Activated T-helper 17 cell treated with anti-CD3 and anti-CD28 coated beads, Interleukin-2, amount 50 U/mL, for 72 hours (primary cell): ENCODE data around the gene SSBP4. TPM values are rescaled to one million over a fixed set of nuclear protein-coding genes. Genes with fewer than 3 reads are reported as not detected.

ENCODE experiments used
- ATAC-seq: fragments of 150-1000 bp; cut with Tn5 transposase; replicated peaks from 2 replicates; pipeline ENCODE4 v1.10.0; 2021; ENCODE audit warnings: mild to moderate bottlenecking, moderate library complexity
- H3K27ac Mint-ChIP-seq: one replicate; pipeline ENCODE4 v1.8.0; 2022; ENCODE audit warnings: mixed read lengths
- H3K27me3 Mint-ChIP-seq: one replicate; pipeline ENCODE4 v1.8.0; 2022; ENCODE audit warnings: mixed read lengths
- H3K36me3 Mint-ChIP-seq: one replicate; pipeline ENCODE4 v1.8.0; 2022; ENCODE audit warnings: low read depth, mild to moderate bottlenecking, mixed read lengths
- H3K4me1 Mint-ChIP-seq: one replicate; pipeline ENCODE4 v1.8.0; 2022; ENCODE audit warnings: mixed read lengths
- H3K4me3 Mint-ChIP-seq: one replicate; pipeline ENCODE4 v1.8.0; 2022; ENCODE audit warnings: mild to moderate bottlenecking, mixed read lengths
- H3K9me3 Mint-ChIP-seq: one replicate; pipeline ENCODE4 v1.8.0; 2022; ENCODE audit warnings: mixed read lengths
- total RNA-seq, 2 donors: library from RNA; stranded (reverse); gene quantifications; one replicate each; pipeline ENCODE4 v1.2.3, GENCODE V29; 2022

SSBP4 gene
- total RNA-seq, 2 donors from 2014 or later: 73.8 to 169 TPM

DNA sequence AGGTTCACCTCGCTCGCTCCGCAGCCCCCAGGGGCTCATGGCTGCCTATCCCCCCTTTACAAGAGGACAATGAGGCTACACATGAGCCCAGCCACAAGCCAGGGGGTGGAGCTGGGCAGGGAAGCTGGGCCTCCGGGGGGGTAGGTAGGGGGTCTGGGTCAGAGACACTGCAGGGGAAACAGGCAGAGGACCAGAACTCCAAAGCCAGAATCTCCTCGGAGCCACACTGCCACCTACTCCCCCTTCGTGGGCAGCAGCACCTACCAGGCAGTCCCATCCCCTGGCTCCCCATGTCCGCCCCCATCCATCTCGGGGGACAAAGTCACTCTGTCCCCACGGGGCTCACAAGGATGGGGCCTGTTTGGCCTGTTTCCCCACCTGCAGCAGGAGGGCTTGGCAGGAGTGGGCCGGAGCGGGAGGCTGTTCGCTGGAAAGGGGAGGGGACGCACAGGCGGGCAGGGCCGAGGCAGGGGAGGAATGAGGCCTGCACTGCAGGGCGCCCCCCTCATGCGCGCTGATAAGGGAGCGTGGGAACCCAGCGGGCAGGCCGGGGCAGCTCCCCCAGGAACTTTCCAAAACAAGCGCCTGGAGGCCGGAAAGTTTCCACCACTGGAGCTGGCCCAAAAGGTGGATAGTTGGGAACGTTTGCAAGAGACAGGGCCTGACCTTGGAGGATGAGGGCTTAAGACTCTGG lies 19.3 kb downstream of the SSBP4 start:
- Mint-ChIP-seq H3K9me3 (peaks cover 5% of the 10 kb centered on the region), H3K36me3 (peaks cover 26% of the 10 kb centered on the region), H3K27me3 (no peaks in the 10 kb centered on the region)

DNA sequence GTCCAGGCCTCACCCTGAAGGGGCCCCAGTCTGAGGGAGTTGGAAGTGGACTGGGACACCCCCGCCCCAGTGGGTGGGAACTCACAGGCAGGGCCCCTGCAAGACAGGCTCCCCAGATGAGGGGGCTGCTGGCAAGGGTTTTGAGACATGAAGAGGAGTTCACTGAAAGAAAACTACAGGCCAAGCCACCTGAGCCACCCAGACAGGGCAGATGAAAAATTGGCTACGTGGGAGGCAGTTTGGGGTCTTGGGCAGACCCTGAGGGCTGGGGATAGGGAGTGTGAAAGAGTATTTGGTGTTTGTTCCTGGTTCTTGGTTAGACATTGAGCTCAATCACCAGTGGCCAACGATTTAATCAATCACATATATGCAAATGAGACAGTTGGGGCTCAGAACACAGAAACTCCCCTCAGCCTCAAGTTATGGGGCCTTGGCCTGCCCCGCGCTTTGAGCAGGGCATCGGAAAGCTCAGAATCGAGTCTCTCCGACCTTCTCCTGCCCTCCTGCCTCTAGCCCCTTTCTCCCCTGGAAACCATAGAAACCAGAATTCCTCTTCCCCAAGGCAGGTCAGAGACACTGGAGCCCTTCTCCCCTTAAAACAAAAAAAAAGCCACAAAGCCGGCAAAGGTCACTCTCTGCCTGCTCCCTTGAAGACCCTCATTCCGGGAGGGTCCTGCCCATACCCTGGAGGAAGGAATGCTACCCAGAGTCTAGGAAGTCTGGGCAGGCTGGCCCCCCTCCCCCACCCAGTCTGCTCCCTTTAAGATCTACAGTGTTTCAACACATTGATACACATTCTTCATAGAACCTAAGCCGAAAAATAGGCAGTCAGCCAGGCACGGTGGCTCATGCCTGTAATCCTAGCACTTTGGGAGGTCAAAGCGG lies 20.1 kb downstream of the SSBP4 start:
- H3K27me3 Mint-ChIP-seq: no peaks in the 10 kb centered on the region
- no peak for ATAC-seq
- peaks cover 5% of the 10 kb centered on the region for H3K9me3 Mint-ChIP-seq
- peaks cover 30% of the 10 kb centered on the region for H3K36me3 Mint-ChIP-seq
- H3K27ac Mint-ChIP-seq: no peak overlapping the region
- peak overlapping the region; percentile 4 for H3K4me3 Mint-ChIP-seq
- H3K4me1 Mint-ChIP-seq: peaks cover 8% of the 10 kb centered on the region

More for the DNA sequence above, 19.3 kb downstream of the SSBP4 start:
- H3K4me3 Mint-ChIP-seq: no peak overlapping the region
- peaks cover 8% of the 10 kb centered on the region for H3K4me1 Mint-ChIP-seq
- no peak for ATAC-seq
- no peak overlapping the region for H3K27ac Mint-ChIP-seq

DNA sequence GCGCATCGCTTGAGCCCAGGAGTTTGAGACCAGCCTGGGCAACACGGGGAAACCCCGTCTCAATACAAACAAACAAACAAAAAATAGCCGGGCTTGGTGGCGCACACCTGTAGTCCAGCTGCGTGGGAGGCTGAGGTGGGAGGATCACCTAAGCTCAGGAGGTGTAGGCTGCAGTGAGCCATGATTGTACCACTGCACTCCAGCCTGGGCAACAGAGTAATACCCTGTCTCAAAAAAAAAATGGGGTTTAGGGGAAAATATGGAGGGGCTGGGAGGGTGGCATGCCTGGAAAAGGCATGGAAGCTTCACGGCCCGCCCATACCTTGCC lies 20.7 kb downstream of the SSBP4 start:
- peaks cover 8% of the 10 kb centered on the region for H3K4me1 Mint-ChIP-seq
- H3K27me3 Mint-ChIP-seq: no peaks in the 10 kb centered on the region
- H3K4me3 Mint-ChIP-seq: peak overlapping the region; percentile 4
- peaks cover 30% of the 10 kb centered on the region for H3K36me3 Mint-ChIP-seq
- no peak overlapping the region for H3K27ac Mint-ChIP-seq
- peaks cover 5% of the 10 kb centered on the region for H3K9me3 Mint-ChIP-seq
- no peak for ATAC-seq

DNA sequence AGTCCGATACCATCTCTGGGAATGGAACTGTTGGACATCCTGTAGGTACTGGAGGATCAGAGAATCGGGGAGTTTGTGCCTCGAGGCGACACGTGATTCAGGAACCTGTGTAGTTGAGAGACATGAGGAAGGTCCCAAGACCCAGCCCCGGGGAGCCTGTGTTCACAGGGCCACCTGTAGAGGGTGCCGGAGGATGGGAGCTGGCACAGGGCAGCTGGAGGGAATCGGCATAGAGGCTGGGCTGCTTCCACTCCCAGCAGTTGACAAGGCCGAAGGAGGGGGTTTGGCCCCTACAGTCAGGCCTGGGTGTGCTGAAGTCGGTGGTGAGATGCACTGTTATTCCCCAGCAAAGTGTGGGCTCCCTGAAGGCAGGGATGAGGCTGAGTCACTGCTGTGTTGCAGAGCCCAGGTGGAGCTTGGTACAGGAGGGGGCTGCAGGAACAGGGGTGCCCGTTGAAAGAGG lies 21.2 kb downstream of the SSBP4 start:
- ATAC-seq: peak; percentile 39
- H3K4me1 Mint-ChIP-seq: peaks cover 8% of the 10 kb centered on the region
- peaks cover 5% of the 10 kb centered on the region for H3K9me3 Mint-ChIP-seq
- no peak overlapping the region for H3K27ac Mint-ChIP-seq
- H3K36me3 Mint-ChIP-seq: peaks cover 31% of the 10 kb centered on the region
- H3K27me3 Mint-ChIP-seq: no peaks in the 10 kb centered on the region
- no peak overlapping the region for H3K4me3 Mint-ChIP-seq

DNA sequence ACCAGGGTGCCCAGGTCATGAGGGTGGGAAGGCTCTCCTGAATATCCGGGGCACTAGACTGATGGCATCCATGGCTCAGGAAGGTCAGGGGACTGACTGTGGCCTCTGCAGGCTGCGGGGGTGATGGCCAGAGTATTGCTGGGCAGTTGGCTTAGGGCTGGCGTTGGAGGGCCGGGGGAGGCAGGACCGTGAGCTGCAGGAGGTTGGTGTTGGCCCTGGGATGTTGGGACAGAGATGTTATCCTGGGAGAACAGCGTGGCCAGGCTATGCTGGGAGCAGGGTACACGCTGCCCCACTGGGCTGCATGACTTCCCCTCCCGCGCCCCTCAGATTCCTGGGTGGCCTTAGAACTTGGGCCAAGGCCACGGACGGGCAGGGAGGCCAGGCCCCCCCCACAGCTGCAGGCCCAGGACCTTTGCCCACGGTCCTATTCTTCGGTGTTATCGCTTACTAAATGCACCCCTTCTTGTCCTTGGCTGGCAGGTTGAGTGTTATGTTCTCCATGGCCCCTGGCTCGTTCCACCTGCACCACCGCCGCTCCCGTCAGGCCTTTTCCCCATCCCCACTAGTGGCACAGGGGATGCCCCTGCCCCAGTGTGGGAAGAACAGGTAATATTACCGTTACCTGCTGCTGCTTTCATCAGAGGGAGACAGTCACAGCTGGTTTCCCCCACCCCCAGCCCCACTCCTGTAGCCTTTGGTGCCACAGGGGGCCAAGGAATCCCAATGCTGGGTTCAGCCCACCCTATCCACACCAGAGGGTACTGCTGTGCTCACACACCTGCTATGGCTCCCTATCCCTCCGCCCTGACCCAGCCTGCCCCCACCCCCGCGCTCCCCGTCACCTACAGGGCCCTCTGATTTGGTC lies 22.0 kb downstream of the SSBP4 start:
- no peaks in the 10 kb centered on the region for H3K27me3 Mint-ChIP-seq
- ATAC-seq: no peak
- peaks cover 5% of the 10 kb centered on the region for H3K9me3 Mint-ChIP-seq
- peaks cover 8% of the 10 kb centered on the region for H3K4me1 Mint-ChIP-seq
- H3K27ac Mint-ChIP-seq: no peak overlapping the region
- H3K36me3 Mint-ChIP-seq: peaks cover 31% of the 10 kb centered on the region
- H3K4me3 Mint-ChIP-seq: no peak overlapping the region

DNA sequence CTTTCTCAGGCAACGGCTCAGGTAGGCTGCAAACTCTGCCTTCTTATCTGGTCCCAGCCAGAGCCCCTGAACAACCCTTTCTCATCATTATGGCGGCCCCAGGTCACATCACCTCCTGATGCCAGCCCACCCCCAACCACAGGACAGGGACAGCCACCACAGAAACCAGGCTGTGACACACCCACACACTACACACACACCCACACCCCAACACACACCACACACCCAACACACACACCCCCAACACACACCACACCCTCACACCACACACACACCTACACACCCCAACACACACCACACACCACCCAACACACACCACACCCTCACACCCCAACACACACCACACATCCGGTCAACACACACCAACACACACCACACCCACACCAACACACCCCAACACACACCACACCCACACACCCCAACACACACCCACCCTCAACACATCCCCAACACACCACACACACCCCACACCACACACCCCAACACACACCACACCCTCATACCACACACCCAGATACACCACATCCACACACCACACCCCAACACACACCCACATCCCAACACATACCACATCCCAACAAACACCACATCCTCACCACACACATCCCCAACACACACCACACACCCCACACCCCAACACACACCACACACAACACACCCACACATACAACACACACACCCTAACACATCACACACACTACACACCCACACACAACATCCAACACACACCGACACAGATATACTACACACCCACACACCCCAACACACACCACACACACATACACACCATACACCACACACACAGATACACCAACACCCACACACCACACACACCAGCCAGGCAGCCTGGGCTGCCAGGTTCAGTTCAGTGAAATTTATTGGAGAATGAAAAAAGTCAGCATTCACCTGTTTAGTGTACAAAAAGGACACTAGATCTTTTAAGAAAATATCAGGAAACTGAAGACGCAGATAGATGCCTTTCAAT lies 22.9 kb downstream of the SSBP4 start:
- peak; percentile 20 for ATAC-seq
- H3K36me3 Mint-ChIP-seq: peaks cover 41% of the 10 kb centered on the region
- H3K4me1 Mint-ChIP-seq: peaks cover 8% of the 10 kb centered on the region
- peak overlapping the region; percentile 86 for H3K27ac Mint-ChIP-seq
- no peaks in the 10 kb centered on the region for H3K27me3 Mint-ChIP-seq
- peaks cover 5% of the 10 kb centered on the region for H3K9me3 Mint-ChIP-seq
- H3K4me3 Mint-ChIP-seq: peak overlapping the region; percentile 51

DNA sequence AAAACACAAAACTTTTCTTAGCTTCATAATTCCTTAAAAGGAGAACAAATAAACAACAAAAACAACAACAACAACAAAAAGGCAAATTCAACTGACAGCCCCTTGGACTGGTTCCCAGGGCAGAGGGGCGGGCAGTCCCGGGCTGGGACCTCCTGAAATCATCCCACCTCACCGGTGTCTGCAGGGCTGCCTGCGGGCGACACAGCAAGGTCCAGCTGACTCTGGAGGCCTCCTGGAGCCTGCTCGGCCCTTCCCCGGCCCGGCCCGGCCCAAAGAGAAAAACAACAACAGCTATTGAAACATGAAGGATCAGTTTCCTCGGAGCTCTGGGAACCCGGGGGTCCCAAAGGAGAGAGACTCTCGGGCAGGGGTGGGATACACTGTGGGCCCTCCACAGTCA lies 23.7 kb downstream of the SSBP4 start:
- Mint-ChIP-seq H3K9me3 (peaks cover 5% of the 10 kb centered on the region), H3K4me1 (peaks cover 8% of the 10 kb centered on the region), H3K4me3 (peak overlapping the region; percentile 51), H3K27ac (peak overlapping the region; percentile 86), H3K36me3 (peaks cover 49% of the 10 kb centered on the region), H3K27me3 (no peaks in the 10 kb centered on the region)
- no peak for ATAC-seq

DNA sequence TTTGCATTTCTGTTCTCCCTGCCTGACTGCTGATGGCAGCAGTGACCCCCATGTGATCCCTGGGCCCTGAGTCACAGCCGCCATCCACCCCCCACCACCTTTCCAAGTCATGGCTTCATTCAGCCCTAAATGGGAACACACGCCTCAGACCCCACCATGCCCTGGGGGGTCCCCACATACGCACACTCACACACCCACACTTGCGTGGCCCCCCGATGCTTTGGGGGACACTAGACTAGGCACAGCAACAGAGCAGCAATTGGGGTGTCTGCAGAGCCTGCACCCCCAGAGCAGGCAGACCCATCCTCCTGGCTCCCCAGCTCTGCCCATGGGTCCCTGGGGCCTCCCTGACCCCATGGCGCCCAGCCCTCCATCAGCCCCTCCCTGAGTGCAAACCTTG lies 24.2 kb downstream of the SSBP4 start:
- Mint-ChIP-seq H3K27ac (no peak overlapping the region), H3K27me3 (no peaks in the 10 kb centered on the region), H3K4me3 (no peak overlapping the region), H3K9me3 (peaks cover 5% of the 10 kb centered on the region), H3K36me3 (peaks cover 54% of the 10 kb centered on the region), H3K4me1 (peaks cover 8% of the 10 kb centered on the region)
- ATAC-seq: no peak

DNA sequence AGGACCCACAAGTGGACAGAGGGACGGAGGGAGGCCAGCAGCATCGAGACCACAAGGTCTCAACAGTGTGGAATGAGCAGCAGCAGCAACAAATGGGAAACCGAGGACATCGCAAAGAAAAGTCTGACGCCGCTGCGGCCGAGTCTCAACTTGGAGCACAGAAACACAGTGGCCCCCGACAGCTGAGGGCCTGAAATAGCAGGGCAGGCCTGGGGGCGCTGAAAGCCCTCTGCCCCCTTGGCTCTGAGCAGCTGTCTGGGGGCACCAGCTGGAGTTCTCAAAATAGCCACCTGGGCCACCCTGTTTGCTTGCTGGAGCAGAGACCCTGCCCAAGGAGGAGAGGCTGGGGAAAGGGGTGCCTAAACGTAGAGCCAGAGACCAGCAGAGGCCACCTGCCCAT lies 24.6 kb downstream of the SSBP4 start:
- Mint-ChIP-seq H3K27ac (no peak overlapping the region), H3K36me3 (peaks cover 58% of the 10 kb centered on the region), H3K9me3 (peaks cover 5% of the 10 kb centered on the region), H3K4me3 (no peak overlapping the region), H3K4me1 (peaks cover 8% of the 10 kb centered on the region), H3K27me3 (no peaks in the 10 kb centered on the region)
- ATAC-seq: no peak

DNA sequence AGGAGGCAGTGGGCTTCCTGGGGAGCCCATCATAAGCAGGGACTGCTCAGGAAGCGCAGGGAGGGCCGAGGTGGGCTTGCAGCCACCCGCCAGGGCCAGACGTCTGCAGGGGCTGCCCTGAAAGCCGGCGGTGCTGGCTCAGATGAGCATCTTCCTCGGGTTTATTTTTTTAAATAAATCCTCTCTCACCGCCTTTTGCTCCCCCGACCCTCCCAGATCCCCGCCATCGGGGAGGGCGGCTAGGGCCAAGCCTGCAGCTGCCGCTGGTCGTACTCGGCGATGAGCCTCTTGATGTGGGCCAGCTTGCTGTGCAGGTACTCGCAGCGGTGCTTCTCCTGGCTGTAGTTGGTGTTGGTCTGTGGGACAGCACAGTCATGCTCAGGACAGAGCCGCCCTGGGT lies 25.3 kb downstream of the SSBP4 start:
- no peak for ATAC-seq
- no peaks in the 10 kb centered on the region for H3K27me3 Mint-ChIP-seq
- peaks cover 65% of the 10 kb centered on the region for H3K36me3 Mint-ChIP-seq
- peaks cover 5% of the 10 kb centered on the region for H3K9me3 Mint-ChIP-seq
- H3K27ac Mint-ChIP-seq: no peak overlapping the region
- no peak overlapping the region for H3K4me3 Mint-ChIP-seq
- peaks cover 8% of the 10 kb centered on the region for H3K4me1 Mint-ChIP-seq

DNA sequence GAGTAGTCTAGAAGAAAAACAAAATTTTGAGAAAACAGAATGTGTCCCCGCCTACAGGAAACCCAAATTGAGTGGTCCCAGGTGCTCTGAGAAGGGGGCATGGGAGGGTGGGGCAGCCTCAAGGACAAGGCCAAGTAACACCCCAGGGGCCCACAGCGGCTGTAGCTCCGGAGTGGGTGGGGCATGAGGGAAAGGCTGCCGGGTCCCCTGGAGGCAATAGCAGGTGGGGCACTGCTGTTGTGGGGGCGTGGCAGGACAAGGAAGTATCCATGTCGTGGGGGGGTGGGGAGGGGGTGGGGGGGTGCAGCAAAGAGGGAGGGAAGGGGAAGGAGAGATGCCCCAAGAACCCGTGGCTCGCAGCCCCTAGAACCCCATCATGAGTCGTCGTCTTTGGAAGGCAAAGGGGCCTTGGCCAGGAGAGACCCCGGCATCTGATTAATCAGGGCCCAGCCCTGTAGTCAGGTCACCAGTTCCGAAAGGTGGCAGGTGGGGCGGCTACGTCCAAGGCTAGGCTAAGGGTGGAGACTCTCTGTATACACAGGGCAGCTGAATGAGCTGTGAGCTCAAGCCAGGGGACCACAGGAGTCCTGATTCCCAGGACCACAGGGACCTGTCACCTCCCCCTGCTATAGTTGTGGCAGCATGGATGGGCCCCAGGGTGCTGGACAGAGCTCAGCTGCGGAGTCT lies 26.2 kb downstream of the SSBP4 start:
- no peak overlapping the region for H3K4me3 Mint-ChIP-seq
- no peak for ATAC-seq
- peaks cover 5% of the 10 kb centered on the region for H3K9me3 Mint-ChIP-seq
- H3K27me3 Mint-ChIP-seq: no peaks in the 10 kb centered on the region
- H3K4me1 Mint-ChIP-seq: peaks cover 8% of the 10 kb centered on the region
- H3K36me3 Mint-ChIP-seq: peaks cover 74% of the 10 kb centered on the region
- no peak overlapping the region for H3K27ac Mint-ChIP-seq

DNA sequence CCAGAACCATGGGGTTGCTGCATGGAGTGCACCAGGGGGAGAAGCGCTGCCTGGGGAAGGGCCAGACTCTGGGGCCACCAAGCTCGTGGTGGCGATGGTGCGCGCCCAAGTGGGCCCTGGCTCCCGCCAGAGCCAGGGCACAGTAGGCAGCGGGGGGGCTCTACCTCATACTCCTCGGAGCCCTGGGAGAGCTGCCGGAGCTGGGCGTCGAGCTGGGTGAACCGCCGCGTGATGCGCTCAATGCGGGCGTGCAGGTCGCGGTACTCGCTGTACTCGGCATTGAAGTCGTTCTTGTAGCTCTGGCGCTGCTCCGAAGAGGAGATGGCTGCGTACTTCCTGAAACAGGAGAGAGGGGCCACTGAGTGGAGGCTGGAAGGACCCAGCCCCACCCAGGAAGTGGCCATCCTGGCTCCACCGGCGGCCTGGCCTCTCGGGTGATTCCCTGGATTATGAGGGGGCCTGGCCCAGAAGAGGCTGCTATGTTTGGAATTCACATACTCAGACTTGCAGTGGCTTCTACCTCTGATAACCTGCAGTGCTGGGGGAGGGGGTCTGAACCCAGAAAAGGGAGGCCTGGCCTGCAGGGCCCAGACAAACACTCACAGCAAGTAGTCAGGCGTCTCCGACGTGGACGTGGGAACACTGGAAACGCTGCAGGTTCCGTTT lies 27.1 kb downstream of the SSBP4 start:
- Mint-ChIP-seq H3K27ac (no peak overlapping the region), H3K27me3 (no peaks in the 10 kb centered on the region), H3K36me3 (peaks cover 82% of the 10 kb centered on the region), H3K4me3 (no peak overlapping the region), H3K4me1 (peaks cover 13% of the 10 kb centered on the region), H3K9me3 (peaks cover 5% of the 10 kb centered on the region)
- ATAC-seq: no peak
